GM12801 (cell line): ENCODE data around the gene ALPL.

ENCODE experiments used
- CTCF ChIP-seq: IDR thresholded peaks from one replicate; pipeline ENCODE4 v1.5.1; 2011; ENCODE audit warnings: control low read depth; ENCODE audit not compliant: insufficient read length; ENCODE audit errors: extremely low read depth

Gene ALPL

GRCh38 chr1:21536218-21536617, 27.0 kb downstream of the ALPL start:
- TF ChIP-seq CTCF, result no peak

DNA sequence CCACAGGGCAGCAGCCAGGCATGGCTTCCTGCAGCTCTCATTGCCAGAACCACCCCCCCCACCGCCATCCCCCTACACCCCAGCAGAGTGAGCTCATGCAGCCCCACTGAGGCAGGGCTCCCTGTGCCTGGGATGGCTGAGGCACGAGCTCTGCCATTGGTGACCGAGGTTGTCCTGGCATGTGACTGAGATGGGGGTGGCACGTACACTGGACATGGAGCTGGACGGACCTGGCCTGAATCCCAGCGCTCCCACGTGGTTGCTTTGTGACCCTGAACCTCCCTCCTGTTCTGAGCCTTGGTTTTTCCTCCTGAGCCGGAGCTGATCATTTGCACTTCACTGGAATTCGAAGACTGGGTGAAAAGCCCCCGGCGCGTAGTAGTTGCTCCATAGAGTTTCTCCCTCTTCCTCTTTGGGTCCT, 28.3 kb downstream of the ALPL start:
- no peak for TF ChIP-seq CTCF

GRCh38 chr1:21537932-21538630, 28.9 kb downstream of the ALPL start:
- no peak for TF ChIP-seq CTCF

- TF ChIP-seq CTCF, result no peak
Observed at GRCh38 chr1:21539933-21540332, 30.7 kb downstream of the ALPL start.

- TF ChIP-seq CTCF, result no peak
Observed at GRCh38 chr1:21541329-21541728, 32.1 kb downstream of the ALPL start.

DNA sequence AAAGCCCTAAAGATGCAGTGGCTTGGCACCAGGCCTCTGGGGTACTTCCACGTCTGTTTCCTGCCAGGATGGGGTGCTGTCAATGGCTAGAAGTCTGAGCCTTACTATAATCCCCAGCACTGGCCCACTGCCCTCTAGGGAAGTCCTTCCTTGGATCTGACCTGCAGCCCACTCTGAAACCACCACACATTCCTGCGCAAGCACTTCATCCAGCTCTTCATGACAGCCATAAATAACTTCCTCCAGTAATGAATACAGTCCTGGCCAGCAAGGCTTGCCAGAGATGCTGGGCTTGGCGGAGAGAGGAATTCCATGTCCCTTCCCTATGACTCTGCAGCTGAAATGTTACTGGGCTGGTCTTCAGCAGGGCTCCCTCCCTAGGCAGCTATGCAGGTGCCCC, 32.6 kb downstream of the ALPL start:
- no peak for TF ChIP-seq CTCF

DNA sequence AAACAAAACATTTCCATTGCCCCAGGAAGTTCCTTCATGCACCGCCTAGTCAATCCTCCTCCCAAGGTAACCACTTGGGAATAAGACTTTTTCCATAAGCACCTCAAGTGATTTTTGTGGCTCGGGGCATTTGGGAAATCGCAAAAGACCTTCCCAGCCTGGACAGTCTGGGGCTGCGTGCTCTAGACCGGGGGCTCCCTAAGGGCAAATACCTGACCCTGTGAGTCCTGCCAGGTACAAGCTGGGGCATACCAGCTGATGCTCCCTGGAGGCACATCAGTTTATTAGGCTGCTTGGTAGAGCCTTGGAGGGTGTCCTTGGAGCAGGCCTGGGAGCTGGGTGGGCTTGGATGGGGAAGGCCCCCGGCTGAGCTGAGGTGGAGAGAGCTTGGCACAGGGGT, 34.4 kb downstream of the ALPL start:
- no peak for TF ChIP-seq CTCF
